HG03159 (cell line): Measurements from ENCODE around the gene YOD1.
A peak's percentile ranks its signal among the peaks of the same experiment; 100 is the strongest.
"Not testable (repeated sequence)": the region's sequence is repeated elsewhere in the genome, so short reads cannot be mapped to it uniquely, and the experiment has no call there.

Source experiments
- ATAC-seq: cut with Tn5 transposase; IDR thresholded peaks from one replicate; pipeline ENCODE4 v1.9.1; 2021; ENCODE audit warnings: mild to moderate bottlenecking, moderate library complexity; ENCODE audit not compliant: unreplicated experiment

Gene YOD1

DNA sequence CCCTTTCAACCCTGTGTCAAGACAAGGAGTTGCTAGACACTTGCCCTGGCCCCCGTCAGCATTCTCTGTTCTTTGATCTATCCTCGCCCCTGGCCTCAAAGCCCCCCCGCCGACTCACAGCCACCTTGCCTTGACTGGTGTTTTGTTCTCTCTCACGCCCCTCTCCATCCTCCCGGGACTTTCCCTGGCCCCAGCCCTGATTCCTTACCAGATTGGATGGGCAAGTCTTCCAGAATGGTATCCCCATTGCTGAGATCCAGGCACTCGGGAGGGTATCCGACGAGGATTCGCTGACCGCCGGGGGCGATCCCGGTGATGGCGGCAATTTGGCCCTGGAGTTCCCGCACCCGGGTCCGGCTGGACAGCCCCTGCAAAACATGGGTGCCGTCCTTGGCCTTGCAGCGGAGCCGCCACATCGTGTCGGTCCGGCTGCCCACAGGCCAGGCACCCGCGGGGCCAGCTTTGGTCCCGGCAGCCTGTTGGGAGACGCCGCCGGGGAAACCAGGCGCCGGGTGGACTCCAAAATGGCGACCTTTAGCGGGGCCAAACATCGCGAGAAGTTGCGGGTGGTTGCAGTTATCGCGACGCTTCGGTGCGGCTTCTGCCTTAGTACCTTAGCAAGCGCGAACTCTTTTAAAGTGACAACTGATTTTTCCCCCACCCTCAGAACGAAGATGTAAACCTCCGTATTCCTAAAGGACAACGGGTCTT is 373 bp downstream of the YOD1 start:
- ATAC-seq: peak; percentile 40

DNA sequence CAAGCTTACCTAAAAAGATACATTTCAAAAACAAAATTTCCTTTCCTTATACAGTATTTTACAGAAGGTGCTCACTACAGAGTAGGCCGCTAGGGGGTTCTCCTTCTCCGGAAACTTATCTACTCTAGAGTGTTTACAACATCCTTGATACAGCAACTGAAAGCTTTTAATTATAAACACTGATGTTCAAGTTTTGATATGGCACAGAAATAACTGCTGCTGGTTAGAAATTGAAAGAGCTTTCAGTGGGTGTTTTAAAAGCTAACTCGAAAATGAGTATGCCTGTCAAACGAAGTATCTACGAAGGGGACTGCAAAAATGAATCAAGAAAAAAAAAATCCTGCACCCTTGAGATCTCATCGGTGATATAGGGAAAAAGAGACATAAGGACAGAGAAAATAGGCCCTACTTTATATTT is 1.0 kb downstream of the YOD1 start:
- ATAC-seq: peak; percentile 31

DNA sequence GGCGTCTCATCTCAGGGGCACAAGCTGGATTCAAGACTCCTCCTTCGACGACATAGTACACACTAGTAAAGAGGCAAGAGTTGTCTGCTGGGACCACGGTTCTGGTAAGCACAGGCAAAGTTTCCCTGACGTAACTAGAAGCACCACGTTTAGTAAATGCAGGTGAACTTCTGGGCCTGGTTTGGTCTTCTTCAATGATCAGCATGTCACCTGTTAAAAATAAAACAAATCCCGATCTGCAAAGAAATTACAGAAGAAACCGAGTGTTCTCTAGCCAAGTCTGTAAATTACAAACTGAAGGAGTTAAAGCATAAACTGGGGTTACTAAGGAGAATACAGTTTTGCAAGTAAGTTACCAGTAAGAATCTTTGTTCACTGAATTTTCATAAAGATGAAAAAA is 1.5 kb downstream of the YOD1 start:
- no peak for ATAC-seq

DNA sequence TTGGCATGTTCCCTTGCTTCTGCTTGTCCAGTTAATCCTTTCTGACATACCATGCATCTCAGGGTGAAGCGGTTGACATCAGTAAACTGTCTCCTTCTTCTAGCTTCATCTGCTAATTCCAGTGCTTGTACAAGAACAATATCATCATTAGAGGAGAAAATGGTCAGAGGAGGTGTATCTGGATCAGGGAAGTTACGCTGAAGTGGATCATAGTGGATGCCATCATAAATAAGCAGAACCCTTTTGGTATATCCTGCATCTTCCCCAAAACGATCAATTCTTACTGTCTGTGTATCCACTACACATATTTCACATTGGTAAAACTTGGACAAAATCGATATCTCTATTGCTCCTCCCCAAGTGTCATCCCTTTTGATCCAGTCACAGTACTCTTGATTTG is 2.0 kb downstream of the YOD1 start:
- no peak for ATAC-seq

DNA sequence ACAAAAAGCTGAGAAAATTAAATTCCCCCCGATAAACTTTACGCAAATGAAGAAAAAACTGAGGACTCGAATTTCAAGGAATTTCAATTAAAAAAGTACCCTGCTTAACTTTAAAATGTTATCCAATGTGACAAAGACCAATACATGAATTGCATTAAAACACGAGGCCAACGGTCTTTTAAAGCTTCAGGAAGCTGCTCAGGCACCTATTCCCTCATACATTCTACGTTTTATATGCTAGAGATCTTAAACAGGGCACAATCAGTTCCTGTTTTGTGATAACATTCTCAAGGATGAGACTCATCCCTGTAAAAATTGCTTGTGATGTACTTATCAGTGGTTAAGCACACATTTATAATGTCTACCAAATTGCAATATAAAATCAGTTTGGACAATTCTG is 3.0 kb downstream of the YOD1 start:
- no peak for ATAC-seq

DNA sequence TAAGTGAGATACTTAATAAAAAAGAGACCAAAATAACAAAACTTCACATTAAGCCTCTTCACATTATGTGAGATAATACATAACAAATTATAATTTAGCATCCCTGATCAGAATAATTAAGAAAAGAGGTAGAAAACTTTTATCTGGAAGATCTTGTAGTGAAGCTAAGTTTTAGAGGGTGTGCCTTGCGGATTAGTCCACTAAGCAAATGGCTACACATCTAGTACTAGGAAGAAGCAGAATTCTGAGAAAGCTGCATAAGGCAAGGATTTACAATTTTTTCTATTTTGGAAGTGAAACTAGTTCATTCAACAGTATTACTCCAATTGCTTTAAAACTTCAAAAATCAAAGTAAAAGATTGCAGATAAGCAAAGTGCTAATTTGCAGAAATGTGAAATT is 3.5 kb downstream of the YOD1 start:
- no peak for ATAC-seq

DNA sequence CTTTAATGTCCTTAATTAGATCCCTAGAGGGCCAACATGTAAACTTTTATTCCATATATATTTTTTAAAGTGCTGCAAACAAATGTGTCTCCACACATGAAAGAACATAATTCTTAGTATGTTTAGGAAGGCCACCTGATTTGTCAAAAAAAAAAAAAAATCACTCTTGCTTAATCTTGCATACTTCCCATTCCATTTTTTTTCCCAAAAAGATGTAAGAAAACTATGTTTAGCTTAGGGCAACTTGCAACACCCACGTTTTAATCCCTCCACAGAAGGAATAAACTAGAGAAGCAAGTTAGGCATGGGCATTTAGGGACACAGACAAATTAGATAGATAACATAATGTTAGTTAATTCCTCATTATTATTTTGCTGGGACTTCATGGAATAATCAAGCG is 5.6 kb downstream of the YOD1 start:
- no peak for ATAC-seq

DNA sequence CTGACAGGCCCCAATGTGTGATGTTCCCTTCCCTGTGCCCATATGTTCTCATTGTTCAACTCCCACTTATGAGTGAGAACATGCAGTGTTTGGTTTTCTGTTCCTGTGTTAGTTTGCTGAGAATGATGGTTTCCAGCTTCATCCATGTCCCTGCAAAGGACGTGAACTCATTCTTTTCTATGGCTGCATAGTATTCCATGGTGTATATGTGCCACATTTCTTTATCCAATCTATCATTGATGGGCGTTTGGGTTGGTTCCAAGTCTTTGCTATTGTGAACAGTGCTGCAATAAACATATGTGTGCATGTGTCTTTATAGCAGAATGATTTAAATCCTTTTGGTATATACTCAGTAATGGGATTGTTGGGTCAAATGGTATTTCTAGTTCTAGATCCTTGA is 9.6 kb downstream of the YOD1 start:
- ATAC-seq: not testable (repeated sequence)

DNA sequence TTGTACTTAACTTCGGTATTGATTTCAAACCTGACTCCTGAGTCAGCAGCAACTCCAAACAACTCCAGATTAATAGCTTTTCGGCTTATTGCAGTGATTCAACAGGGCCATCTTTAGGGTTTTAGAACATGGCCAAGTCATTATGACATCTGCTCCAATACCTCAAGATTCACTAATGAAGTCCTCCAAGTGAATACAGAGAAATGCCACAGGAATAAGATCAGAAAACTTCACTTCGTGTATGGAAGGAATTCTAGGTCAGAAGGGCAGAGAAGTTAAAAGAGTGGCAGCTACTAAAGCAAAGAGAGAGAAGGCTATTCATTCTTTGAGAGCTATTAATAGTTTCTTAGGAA is 10.9 kb downstream of the YOD1 start:
- no peak for ATAC-seq

DNA sequence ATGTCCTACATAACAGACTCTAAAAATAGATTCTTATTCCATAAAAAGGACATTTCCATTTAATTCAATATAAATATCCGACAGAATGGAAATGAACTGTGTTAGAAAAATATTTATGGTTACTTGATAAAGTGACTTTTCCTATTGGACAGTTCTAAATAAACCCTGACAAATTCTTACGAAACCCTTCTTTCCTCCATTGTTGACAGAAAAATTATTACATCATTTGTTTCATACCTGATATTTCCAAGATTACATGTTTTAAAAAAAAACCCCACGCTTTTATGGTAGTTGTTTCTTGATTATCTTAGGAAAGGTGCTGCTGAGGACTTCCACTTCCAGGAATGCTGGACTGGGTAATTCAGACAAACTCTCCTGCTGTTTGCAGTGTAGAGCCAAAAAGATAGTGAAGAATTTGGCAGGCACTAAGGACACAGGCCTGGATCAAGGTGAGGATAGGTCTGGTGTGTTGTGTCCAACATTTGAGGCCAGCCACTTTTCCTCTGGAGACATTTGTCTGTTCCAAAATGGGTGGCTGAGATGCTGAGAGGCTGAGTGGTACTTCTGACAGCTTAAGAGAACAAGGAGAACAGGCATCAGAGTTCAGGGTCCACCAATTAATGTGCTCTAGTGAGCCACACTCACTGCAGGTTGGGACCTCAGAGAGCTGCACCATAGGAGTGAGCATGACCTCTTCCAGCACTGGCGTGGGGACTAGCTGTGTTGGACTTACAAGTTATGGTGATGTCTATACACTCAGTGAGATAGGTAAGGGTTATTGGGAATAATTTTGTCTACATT is 11.4 kb downstream of the YOD1 start:
- no peak for ATAC-seq

DNA sequence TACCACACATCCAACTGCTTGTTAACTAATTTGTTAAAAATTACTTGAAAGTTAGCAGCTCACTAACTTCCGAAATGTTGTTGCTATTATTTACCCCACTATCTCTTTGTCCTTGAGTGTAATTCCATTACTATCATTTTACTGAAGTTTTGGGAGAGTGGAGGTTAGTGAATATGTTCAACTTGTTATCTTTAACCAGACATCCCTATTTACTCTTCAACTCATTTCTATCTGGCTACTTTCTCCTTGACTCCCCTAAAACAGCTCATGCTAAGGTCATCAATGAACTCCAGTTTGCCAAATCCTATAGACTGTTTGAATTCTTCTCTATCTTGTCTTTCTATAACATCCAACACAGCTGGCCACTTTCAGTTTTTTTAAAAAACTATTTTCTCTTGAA is 14.1 kb downstream of the YOD1 start:
- ATAC-seq: no peak

DNA sequence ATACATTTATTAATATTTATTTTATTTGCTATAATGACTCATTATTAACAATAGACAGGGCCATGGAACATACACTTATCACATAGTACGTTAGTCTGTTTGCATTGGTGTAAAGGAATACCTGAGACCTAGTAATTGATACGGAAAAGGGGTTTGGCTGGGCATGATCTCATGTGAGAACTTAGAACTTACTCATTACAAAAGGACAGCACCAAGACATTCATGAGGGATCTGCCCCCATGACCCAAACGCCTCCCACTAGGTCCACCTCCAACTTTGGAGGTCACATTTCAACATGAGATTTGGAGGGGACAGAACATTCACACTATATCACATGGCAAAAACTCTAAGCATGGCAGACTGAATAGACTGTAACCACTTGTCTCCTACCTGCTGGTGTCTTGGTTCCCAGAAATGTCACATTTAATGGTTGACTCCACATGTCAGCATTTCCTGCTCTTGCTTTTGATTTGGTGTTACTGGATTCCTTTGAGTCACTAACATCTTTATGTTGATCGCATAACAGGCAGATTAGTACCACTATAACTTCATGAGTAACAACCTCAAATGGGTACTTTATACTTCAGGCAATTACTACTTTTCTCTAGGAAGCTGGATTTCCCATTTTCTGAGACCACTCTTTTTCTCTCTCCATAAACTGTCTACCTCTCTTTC is 15.0 kb downstream of the YOD1 start:
- ATAC-seq: no peak

DNA sequence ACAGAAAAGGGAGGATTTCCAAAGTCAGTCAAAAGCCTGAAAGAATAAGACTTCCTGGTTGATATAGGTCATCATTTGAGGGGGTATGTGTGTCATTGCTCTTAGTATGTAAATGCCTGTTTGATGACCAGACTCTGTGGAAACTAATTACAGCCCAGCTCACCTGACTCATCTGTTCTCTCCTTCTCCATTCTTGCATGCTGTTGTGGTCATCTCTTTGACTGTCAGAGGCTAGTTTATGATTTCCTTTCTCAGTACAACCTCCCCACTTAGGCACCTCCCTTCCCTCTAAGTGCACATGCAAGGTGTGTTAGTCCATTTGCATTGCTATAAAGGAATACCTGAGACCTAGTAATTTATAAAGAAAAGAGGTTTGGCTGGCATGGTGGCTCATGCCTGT is 16.0 kb downstream of the YOD1 start:
- ATAC-seq: no peak

DNA sequence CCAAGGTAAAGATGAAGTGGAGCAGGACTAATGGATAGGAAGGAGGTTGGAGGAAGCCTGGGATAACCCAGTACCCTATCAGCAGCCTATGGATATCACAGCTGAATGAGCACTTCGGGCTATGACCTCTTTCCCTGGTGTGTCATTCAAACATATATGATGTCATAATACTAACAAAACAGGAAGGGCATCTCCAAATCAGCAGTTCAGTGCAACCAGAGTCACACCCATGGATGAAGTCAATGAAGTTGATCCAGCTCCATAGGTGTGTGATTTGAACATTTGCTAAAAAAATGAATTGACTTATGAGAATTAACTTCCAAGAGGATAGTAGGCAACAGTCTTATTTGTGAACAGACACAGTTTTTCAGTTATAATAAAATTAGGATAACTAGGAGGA is 16.8 kb downstream of the YOD1 start:
- no peak for ATAC-seq

DNA sequence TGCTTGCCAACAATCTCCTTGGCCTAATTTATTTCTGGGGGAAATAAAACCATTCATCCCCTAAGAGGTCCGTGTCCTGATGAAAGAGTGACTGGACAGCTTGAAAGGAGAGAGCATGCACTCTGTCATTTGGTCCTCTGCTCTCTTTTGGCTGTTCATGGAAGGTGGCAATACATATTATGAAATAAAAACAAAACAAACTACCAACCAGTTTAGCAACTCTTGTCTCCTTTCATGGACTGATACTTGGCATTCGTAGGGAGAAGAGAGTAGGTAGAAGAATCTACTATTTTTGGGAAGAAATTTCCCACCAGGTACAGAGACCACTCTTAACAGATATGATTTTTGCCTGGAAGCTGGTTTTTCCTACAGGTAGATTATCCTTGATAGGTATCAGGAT is 17.7 kb downstream of the YOD1 start:
- no peak for ATAC-seq

DNA sequence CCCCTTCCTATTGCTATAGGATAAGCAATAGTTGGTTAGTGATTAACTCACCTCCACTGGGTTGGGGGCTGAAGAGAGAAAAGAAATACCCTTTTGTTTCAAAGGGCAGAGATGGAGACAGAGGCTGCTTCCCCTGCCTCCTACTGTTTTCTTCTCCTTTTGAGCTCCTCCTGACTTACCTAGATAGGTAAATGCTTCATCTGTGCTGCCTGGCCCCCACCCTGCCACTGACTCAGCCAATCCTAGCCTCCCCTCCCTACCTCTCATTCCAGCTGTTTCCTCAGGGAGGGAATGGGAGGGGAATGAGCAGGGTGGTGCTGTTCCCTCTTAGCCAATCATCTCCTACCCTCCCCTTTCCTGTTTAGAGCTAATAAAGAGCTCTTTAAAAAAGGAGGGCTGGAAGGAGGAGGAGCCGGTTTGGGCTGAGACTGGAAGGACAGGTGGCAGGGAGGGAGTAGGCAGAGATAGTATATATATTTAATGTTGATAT is 18.4 kb downstream of the YOD1 start, which contains the start of gene C1orf116:
Gene C1orf116 (minus strand): TSS at position 229 of the 490 bp plus-strand sequence. CDS start 5,158 bp downstream, outside the sequence.
- ATAC-seq: no peak

DNA sequence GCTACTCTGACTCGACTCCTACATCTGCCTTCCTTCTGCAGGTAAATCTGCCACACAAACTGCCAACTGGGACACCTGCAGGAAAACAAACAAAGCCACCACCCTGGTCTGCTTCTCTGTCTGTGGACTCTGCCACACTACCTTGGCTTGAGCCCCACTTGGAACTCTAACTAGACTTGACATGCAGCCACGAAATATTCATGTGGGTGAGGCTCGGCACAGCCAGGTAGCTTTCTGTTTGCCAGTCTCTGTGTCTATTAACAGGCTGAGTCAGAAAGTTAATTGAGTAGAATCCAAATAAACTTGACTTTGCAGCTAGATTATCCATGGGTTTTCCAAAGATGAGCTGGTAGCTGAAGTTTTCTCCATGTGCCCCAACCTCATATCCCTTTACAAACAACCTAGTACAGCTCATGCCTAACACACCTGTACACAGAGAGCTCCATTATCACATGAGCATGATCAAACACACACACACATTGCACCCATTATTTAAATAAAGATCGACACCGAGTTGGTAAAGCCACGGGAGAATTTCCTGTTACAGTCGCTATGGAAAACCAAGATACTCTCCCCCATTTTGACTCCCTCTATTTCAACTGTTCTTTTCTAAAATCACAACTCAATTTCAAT is 19.3 kb downstream of the YOD1 start:
- no peak for ATAC-seq

DNA sequence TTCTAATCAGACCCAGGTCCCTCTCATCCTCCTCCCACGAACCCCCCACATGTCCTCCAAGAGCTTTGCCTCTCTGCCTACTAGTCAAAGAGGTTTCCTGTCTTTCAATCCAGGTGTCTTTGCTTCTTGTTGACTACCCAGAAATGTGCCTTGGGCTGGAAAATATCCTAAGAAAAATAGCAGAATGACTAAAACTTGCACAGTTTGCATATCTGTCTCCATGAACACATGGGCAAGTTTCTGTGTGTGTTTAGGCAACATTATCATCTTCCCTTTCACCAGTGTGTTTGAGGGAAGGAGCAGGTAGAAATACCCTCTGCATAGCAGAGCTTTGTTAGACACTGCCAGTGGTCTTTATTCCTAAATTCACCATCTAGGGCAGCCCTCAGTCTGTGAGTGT is 20.0 kb downstream of the YOD1 start:
- no peak for ATAC-seq

DNA sequence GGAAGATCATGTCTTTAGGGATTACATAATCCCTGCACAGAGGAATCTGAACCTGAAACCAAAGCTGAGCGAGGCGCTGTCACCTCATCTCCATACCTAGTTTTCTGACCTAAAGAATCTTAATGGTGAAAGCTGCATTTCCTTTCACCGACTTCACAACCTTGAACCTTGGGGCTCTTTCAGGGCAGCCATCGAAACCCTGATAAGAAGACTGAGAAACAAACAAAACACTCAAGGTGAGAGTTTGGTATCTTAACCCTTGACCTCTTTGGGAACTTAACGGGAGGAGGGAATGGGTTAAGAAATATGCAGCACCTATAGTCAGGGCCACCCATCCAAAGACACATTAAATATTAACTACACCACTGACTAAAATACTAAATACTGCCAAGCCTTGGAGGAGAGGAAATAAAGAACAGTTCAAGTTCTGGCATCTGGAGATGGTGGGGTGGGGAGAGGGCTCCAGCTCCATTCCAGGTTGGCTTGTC is 20.4 kb downstream of the YOD1 start:
- ATAC-seq: no peak

DNA sequence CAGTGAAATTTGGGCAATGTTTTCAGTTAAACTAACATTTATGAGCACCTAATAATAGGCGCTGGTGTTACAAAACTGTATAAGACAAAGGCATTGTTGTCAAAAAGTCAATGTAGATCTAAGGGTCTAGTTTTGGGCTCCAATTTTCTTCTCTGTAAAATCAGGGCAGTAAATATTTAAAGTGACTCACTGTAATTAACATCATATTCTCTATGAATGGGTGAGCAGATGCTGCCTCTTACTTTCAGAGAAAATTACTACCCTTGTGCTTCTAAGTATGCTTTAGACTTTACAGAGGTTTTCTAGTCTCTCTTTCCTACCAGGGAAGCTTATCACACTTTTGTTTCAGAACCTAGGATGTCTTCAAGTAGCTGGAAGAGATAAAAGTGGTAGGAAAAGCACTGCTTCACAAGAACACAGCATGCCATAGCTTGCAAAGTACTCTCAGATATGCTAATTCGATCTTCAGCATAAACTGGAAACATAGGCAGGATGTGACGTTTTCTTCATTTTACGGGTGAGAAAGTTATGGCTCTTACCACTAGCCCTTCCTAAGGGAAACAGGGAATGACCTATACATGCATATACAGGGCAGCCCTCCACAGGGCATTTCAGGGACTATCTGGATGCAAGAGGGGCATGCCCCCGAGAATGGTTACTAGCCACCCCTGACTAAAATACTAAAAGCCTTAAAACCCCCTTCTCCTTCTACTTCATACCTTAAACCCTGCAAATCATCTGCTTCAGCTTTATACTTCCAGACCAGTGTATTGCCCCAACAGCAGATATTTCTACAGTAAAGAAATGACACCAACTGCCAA is 21.1 kb downstream of the YOD1 start:
- ATAC-seq: no peak
